Endothelial cell of umbilical vein (primary cell): ENCODE results near the gene TSHZ1. TPM values are rescaled to one million over a fixed set of nuclear protein-coding genes. Genes with fewer than 3 reads are reported as not detected.

Experiments used
- BruUV-seq: library from RNA; stranded (reverse); fragments of 400-500 nt; replicated peaks from 2 replicates; lab custom pipeline; 2021; lab: Mats Ljungman, UMichigan
- CTCF ChIA-PET: fragments of 300-600, 350-600 bp; sonication (Branson Sonifier 250); formaldehyde crosslinking; loops from one replicate; lab custom pipeline; 2021; ENCODE audit warnings: antibody characterized with exemption, inconsistent platforms; lab: Charles Lee
- POLR2A ChIA-PET: fragments of 300-600, 350-600 bp; sonication (Branson Sonifier 250); formaldehyde crosslinking; loops from one replicate; lab custom pipeline; 2021; ENCODE audit warnings: antibody characterized with exemption, inconsistent platforms; lab: Charles Lee
- DNase-seq: peaks from one replicate; pipeline ENCODE4 v3.0.0-alpha.2; 2011; ENCODE audit warnings: low read depth, low spot score
- FAIRE-seq: peaks from 2 replicates; lab custom pipeline; 2011; peaks lifted over from hg19 to GRCh38; lab: Jason Lieb, UNC
- H2AFZ ChIP-seq: 2 replicates; pipeline ENCODE4 v1.6.0; 2012; ENCODE audit warnings: low read depth, low read length, control low read depth, inconsistent platforms
- H3K27ac ChIP-seq: 2 replicates; pipeline ENCODE4 v1.5.1; 2011; ENCODE audit warnings: low read depth, mild to moderate bottlenecking, control low read depth, low read length, moderate library complexity; ENCODE audit not compliant: insufficient read depth
- H3K27me3 ChIP-seq, 2 experiments: 2 replicates each; pipeline versions ENCODE4 v1.6.0 to v1.6.1; 2011; ENCODE audit warnings: low read length in 2 of 2, mixed read lengths in 1 of 2; ENCODE audit not compliant: control insufficient read depth in 2 of 2, insufficient read depth in 2 of 2
- H3K36me3 ChIP-seq, 2 experiments: 2 replicates in 1 of 2; 3 replicates in 1 of 2; pipeline ENCODE4 v1.5.1; 2011; ENCODE audit warnings: low read length in 2 of 2, mild to moderate bottlenecking in 1 of 2, moderate library complexity in 1 of 2; ENCODE audit not compliant: control insufficient read depth in 2 of 2, insufficient read depth in 2 of 2; ENCODE audit errors: extremely low read depth in 1 of 2
- H3K4me1 ChIP-seq: 3 replicates; pipeline ENCODE4 v1.5.1; 2011; ENCODE audit warnings: mild to moderate bottlenecking, low read length; ENCODE audit not compliant: control insufficient read depth, insufficient read depth; ENCODE audit errors: extremely low read depth
- H3K4me2 ChIP-seq: 2 replicates; pipeline ENCODE4 v1.6.1; 2011; ENCODE audit warnings: low read length, control low read depth, mixed read lengths; ENCODE audit not compliant: insufficient read depth
- H3K4me3 ChIP-seq, 3 experiments: fragments of 200-600 bp in 1 of 3; sonication (generic), shearing (Covaris generic) in 1 of 3; replicated peaks in 1 of 3; 2 replicates each; pipeline ENCODE4 v1.5.1; 2011 to 2016; ENCODE audit warnings: control low read depth in 3 of 3, low read length in 3 of 3, mild to moderate bottlenecking in 2 of 3, inconsistent platforms in 1 of 3, low read depth in 1 of 3, moderate library complexity in 1 of 3; ENCODE audit not compliant: insufficient read depth in 1 of 3
- H3K79me2 ChIP-seq: 2 replicates; pipeline ENCODE4 v1.6.0; 2012; ENCODE audit warnings: low read length, inconsistent platforms; ENCODE audit not compliant: control insufficient read depth, insufficient read depth
- H3K9ac ChIP-seq: replicated peaks from 2 replicates; pipeline ENCODE3; 2011; ENCODE audit warnings: low read length, control low read depth; ENCODE audit not compliant: insufficient read depth; ENCODE audit errors: extremely low read depth
- H3K9me1 ChIP-seq: replicated peaks from 3 replicates; pipeline ENCODE4 v1.6.0; 2011; ENCODE audit warnings: mild to moderate bottlenecking, low read length; ENCODE audit not compliant: control insufficient read depth, insufficient read depth; ENCODE audit errors: extremely low read depth
- H3K9me3 ChIP-seq: replicated peaks from 2 replicates; pipeline ENCODE4 v1.5.1; 2012; ENCODE audit warnings: low read length, inconsistent platforms; ENCODE audit not compliant: control insufficient read depth, insufficient read depth
- H4K20me1 ChIP-seq: replicated peaks from 2 replicates; pipeline ENCODE3; 2011; ENCODE audit warnings: mild to moderate bottlenecking, low read length; ENCODE audit not compliant: control insufficient read depth, insufficient read depth; ENCODE audit errors: extremely low read depth
- EZH2 ChIP-seq: IDR thresholded peaks from 2 replicates; pipeline ENCODE4 v1.6.1; 2012; ENCODE audit warnings: borderline replicate concordance, low read depth, mild to moderate bottlenecking, moderate library complexity, low read length, inconsistent platforms; ENCODE audit not compliant: severe bottlenecking
- FOS ChIP-seq: IDR thresholded peaks from 2 replicates; pipeline ENCODE4 v1.6.1; 2011; ENCODE audit warnings: mild to moderate bottlenecking, low read length, moderate library complexity, borderline replicate concordance; ENCODE audit not compliant: insufficient read depth
- GATA2 ChIP-seq: IDR thresholded peaks from 2 replicates; pipeline ENCODE4 v1.7.0; 2011; ENCODE audit warnings: low read depth, mild to moderate bottlenecking, moderate library complexity, mixed read lengths, low read length; ENCODE audit not compliant: insufficient read length, insufficient read depth
- JUN ChIP-seq: IDR thresholded peaks from 2 replicates; pipeline ENCODE4 v1.6.1; 2011; ENCODE audit warnings: borderline replicate concordance, low read depth; ENCODE audit not compliant: insufficient read length, insufficient read depth
- POLR2A ChIP-seq: IDR thresholded peaks from 2 replicates; pipeline ENCODE4 v1.6.1; 2012; ENCODE audit warnings: low read depth, mild to moderate bottlenecking, control low read depth, low read length
- POLR2AphosphoS5 ChIP-seq: IDR thresholded peaks from 2 replicates; pipeline ENCODE4 v1.6.1; 2012; ENCODE audit warnings: low read depth, mild to moderate bottlenecking, control low read depth, low read length, moderate library complexity; ENCODE audit not compliant: insufficient read depth
- dilution Hi-C: fragments of 300-500 bp; cut with MboI; formaldehyde crosslinking; loops from one replicate; pipeline ENCODE4 v1.15.0; 2019; ENCODE audit warnings: low sequenced_read_pairs; ENCODE audit not compliant: extremely low pct_ligation_motif_present
- intact Hi-C: fragments of 100-400 bp; cut with micrococcal nuclease; formaldehyde crosslinking; loops from one replicate; pipeline ENCODE4 v1.10.0; 2022
- polyA plus RNA-seq, 4 experiments: library from polyadenylated mRNA; depleted of rRNA in 3 of 4; stranded (reverse) in 3 of 4; unstranded in 1 of 4; fragments of >200 nt; gene quantifications; 2 replicates each; pipeline versions ENCODE4 v1.2.1 to v1.2.3, GENCODE V29; 2011 to 2012; ENCODE audit warnings: missing spikeins in 1 of 4
- total RNA-seq: library from RNA; stranded (reverse); gene quantifications from 2 replicates; pipeline ENCODE4 v1.2.3, GENCODE V29; 2021
- TF ChIP-seq, protein P1 (sequence below): IDR thresholded peaks from 2 replicates; pipeline ENCODE4 v1.6.1; 2011; ENCODE audit not compliant: insufficient read depth, insufficient read length
- TF ChIP-seq, protein P2 (sequence below), 2 donors: IDR thresholded peaks; 1 replicate in 1 of 2; 2 replicates in 1 of 2; pipeline ENCODE4 v1.5.1; 2011; ENCODE audit warnings: low read length in 2 of 2, mild to moderate bottlenecking in 2 of 2, moderate library complexity in 2 of 2, control low read depth in 1 of 2, inconsistent platforms in 1 of 2, low read depth in 1 of 2; ENCODE audit not compliant: insufficient read depth in 1 of 2; ENCODE audit errors: extremely low read depth in 1 of 2

TSHZ1 gene
- total and polyA plus RNA-seq, 2 donors (not counting 3 experiments of a cell fraction or from before 2014, with no cell fraction given), result 4.2 to 10.2 TPM

DNA sequence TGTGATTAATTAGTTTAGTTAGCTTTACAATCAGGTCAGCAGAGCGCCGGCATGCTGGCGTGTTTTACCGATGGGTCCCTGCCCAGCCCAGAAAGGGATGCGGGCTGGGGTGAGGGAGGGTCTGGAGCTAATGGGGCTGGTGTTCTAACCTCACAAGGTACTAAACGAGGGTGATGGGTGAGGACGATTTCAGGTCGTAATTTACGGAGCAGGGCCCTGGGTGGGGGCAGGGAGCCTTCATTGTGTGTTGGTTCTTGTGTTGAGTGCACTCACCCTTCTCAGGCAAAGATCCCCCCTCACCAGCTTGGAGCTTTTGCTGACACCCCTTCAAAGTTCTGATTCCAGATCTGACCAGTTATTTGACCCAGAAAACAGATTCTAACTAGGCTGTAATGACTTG is 41.2 kb upstream of the TSHZ1 start:
- Histone ChIP-seq H3K9me3 (no peaks in the 10 kb centered on the region), H3K27me3 (peaks cover 0 to 2% of the 10 kb centered on the region in 2 experiments), H3K9ac (no peak overlapping the region), H3K79me2 (no peaks in the 10 kb centered on the region), H3K27ac (no peak overlapping the region), H3K36me3 (no peaks in the 10 kb centered on the region), H3K9me1 (no peaks in the 10 kb centered on the region), H3K4me1 (no peaks in the 10 kb centered on the region), H2AFZ (no peak overlapping the region), H3K4me2 (no peak overlapping the region), H3K4me3 (no peak overlapping the region), H4K20me1 (no peaks in the 10 kb centered on the region)
- DNase-seq (no peak), FAIRE-seq (no peak)
- CTCF ChIA-PET, result interaction anchor here (1.2 kb wide), 1 partner anchor 36 kb away, joined by 3 read pairs; no protein-coding TSS in a partner anchor
- BruUV-seq, result no TSS peak
- dilution Hi-C loops, result no loop called here
- TF ChIP-seq POLR2AphosphoS5 (no peak), POLR2A (no peak), JUN (no peak), GATA2 (no peak), FOS (no peak), EZH2 (no peak)
- TF ChIP-seq, protein P1, sequence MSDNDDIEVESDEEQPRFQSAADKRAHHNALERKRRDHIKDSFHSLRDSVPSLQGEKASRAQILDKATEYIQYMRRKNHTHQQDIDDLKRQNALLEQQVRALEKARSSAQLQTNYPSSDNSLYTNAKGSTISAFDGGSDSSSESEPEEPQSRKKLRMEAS, result no peak
- TF ChIP-seq, protein P2, sequence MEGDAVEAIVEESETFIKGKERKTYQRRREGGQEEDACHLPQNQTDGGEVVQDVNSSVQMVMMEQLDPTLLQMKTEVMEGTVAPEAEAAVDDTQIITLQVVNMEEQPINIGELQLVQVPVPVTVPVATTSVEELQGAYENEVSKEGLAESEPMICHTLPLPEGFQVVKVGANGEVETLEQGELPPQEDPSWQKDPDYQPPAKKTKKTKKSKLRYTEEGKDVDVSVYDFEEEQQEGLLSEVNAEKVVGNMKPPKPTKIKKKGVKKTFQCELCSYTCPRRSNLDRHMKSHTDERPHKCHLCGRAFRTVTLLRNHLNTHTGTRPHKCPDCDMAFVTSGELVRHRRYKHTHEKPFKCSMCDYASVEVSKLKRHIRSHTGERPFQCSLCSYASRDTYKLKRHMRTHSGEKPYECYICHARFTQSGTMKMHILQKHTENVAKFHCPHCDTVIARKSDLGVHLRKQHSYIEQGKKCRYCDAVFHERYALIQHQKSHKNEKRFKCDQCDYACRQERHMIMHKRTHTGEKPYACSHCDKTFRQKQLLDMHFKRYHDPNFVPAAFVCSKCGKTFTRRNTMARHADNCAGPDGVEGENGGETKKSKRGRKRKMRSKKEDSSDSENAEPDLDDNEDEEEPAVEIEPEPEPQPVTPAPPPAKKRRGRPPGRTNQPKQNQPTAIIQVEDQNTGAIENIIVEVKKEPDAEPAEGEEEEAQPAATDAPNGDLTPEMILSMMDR (IDR thresholded peaks at IDR 0.05; ENCODE audit: extremely low read depth in 1 of 2, insufficient read depth in 1 of 2, low read depth in 1 of 2, low read length in 2 of 2), result no peak
- intact Hi-C loops, result no loop called here
- POLR2A ChIA-PET, result no interaction called here
